Measurements from ENCODE around the gene FBXO17.

DNA sequence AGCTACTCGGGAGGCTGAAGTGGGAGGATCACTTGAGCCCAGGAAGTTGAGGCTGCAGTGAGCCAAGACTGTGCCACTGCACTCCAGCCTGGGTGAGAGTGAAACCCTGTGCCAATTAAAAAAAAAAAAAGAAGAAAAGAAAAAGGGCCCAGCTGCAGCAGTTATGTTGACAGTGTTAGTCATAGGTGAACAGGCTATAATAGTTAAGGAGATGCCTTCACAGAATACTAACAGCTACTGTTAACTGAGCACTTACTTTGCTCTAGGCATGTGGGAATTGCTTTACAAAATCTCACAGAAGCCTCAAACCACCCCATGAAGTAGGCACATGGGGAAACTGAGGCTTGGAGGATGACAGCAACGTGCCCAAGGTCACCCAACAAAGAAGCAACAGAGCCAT is 3.9 kb downstream of the FBXO17 start:
- TF ChIP-seq, protein P1, sequence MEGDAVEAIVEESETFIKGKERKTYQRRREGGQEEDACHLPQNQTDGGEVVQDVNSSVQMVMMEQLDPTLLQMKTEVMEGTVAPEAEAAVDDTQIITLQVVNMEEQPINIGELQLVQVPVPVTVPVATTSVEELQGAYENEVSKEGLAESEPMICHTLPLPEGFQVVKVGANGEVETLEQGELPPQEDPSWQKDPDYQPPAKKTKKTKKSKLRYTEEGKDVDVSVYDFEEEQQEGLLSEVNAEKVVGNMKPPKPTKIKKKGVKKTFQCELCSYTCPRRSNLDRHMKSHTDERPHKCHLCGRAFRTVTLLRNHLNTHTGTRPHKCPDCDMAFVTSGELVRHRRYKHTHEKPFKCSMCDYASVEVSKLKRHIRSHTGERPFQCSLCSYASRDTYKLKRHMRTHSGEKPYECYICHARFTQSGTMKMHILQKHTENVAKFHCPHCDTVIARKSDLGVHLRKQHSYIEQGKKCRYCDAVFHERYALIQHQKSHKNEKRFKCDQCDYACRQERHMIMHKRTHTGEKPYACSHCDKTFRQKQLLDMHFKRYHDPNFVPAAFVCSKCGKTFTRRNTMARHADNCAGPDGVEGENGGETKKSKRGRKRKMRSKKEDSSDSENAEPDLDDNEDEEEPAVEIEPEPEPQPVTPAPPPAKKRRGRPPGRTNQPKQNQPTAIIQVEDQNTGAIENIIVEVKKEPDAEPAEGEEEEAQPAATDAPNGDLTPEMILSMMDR (conservative IDR thresholded peaks at IDR 0.05), result no peak
- TF ChIP-seq EZH2 (IDR thresholded peaks at IDR 0.05; ENCODE audit: low read depth), result no peak
